Measurements from ENCODE around the gene ZNF791. TPM values are rescaled to one million over a fixed set of nuclear protein-coding genes. Genes with fewer than 3 reads are reported as not detected.
"Not testable (repeated sequence)": the region's sequence is repeated elsewhere in the genome, so short reads cannot be mapped to it uniquely, and the experiment has no call there.

Gene ZNF791
- total RNA-seq (12.3 TPM), polyA plus RNA-seq (ENCODE audit: insufficient read depth in 1 of 8, insufficient read length in 8 of 8, low replicate concordance in 1 of 8) (10 to 100 TPM in 7 of 8 donors, 1 to 10 TPM in 1; 7.5 to 13.6 (median 11.7) TPM)
- long read RNA-seq, donor 1, full-length matches to known transcripts = 3 of 1,159 reads
- long read RNA-seq, donor 1, partial matches to known transcripts = 1,156 of 1,159 reads
- long read RNA-seq, donor 1, other reads (novel, unspliced or antisense) = 0 of 1,159 reads
- long read RNA-seq, donor 2 = 0 reads
- long read RNA-seq, donor 3, full-length matches to known transcripts = 4 of 58 reads
- long read RNA-seq, donor 3, partial matches to known transcripts = 54 of 58 reads
- long read RNA-seq, donor 3, other reads (novel, unspliced or antisense) = 0 of 58 reads
- long read RNA-seq, donor 4 = 0 reads
- long read RNA-seq, donor 5, full-length matches to known transcripts = 6 of 6 reads
- long read RNA-seq, donor 5, partial matches to known transcripts = 0 of 6 reads
- long read RNA-seq, donor 5, other reads (novel, unspliced or antisense) = 0 of 6 reads
- long read RNA-seq, donor 6, full-length matches to known transcripts = 2 of 4,434 reads
- long read RNA-seq, donor 6, partial matches to known transcripts = 4,432 of 4,434 reads
- long read RNA-seq, donor 6, other reads (novel, unspliced or antisense) = 0 of 4,434 reads
- long read RNA-seq, donor 7, full-length matches to known transcripts = 1 of 2,940 reads
- long read RNA-seq, donor 7, partial matches to known transcripts = 2,913 of 2,940 reads
- long read RNA-seq, donor 7, other reads (novel, unspliced or antisense) = 26 of 2,940 reads
- long read RNA-seq, donor 8, full-length matches to known transcripts = 2 of 2,330 reads
- long read RNA-seq, donor 8, partial matches to known transcripts = 2,328 of 2,330 reads
- long read RNA-seq, donor 8, other reads (novel, unspliced or antisense) = 0 of 2,330 reads
- long read RNA-seq, donor 9, full-length matches to known transcripts = 4 of 2,000 reads
- long read RNA-seq, donor 9, partial matches to known transcripts = 1,996 of 2,000 reads
- long read RNA-seq, donor 9, other reads (novel, unspliced or antisense) = 0 of 2,000 reads
- long read RNA-seq, donor 10, full-length matches to known transcripts = 5 of 2,941 reads
- long read RNA-seq, donor 10, partial matches to known transcripts = 2,936 of 2,941 reads
- long read RNA-seq, donor 10, other reads (novel, unspliced or antisense) = 0 of 2,941 reads
- long read RNA-seq, donor 11, full-length matches to known transcripts = 2 of 384 reads
- long read RNA-seq, donor 11, partial matches to known transcripts = 351 of 384 reads
- long read RNA-seq, donor 11, other reads (novel, unspliced or antisense) = 31 of 384 reads

DNA sequence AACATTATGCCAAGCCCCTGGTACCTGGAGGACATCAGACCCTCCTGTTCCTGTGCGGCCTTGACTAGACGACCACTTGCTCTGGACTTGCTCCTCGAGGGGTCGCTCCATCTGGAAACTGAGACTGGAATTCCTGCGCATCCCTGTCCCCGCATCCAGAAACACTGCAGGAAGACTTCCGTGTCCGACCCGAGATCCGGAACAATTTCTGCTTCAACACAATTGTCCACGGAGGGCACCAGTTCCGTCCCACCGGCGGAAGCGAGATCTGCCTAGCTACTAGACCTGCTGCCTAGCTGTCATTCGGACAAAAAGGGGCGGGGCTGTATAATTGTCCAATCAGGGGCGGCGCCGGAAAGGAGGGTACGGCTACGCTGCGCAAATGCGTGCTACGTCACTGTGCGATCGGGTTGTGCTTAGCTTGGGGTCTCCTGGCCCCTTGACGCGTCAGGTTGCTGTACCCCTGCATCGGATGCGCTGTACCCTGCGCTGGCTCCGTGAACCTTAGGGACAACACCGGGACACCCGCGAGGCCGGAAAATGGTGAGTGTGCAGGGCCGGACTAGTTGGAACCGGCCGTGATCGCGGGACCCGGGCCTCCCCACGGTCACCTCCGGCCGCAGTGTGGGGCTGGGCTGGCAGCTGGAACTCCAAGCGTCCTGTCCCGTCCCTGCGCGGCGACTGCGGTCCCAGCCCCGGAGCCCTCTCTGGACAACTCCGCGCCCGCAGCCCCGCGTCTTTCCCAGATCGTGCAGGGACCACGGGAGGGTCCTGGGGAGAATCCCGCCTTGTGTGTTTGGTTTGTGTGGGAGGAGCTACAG lies at the start of gene ZNF791, which contains the start of gene ZNF490:
ZNF791 (plus strand) TSS at position 381 of the 821 bp plus-strand sequence; CDS start at position 541, 160 bp downstream.
ZNF490 (minus strand) TSS at position 274 of the 821 bp plus-strand sequence; CDS start at position 141, 133 bp downstream.
- under 1% methylated on average over 56 of the region's 61 CpGs for WGBS (ENCODE audit: insufficient coverage)
- H3K27ac ChIP-seq (ENCODE audit: low read length) = peak within 1 kb of the TSS; percentile 100
- H3K4me3 ChIP-seq (ENCODE audit: low read length) = peak within 1 kb of the TSS; percentile 100
- H3K27me3 ChIP-seq (ENCODE audit: control insufficient read depth, insufficient read depth, low read length) = no peaks in the 10 kb centered on the region
- peak; percentile 99 for DNase-seq
- peaks cover 34% of the 10 kb centered on the region for H3K36me3 ChIP-seq (ENCODE audit: control insufficient read depth, insufficient read depth, low read length)
- H3K9me3 ChIP-seq (replicated peaks; ENCODE audit: control insufficient read depth, low read depth, low read length) = no peaks in the 10 kb centered on the region
- peaks cover 2% of the 10 kb centered on the region for H3K4me1 ChIP-seq (ENCODE audit: control insufficient read depth, insufficient read depth, low read length)

DNA sequence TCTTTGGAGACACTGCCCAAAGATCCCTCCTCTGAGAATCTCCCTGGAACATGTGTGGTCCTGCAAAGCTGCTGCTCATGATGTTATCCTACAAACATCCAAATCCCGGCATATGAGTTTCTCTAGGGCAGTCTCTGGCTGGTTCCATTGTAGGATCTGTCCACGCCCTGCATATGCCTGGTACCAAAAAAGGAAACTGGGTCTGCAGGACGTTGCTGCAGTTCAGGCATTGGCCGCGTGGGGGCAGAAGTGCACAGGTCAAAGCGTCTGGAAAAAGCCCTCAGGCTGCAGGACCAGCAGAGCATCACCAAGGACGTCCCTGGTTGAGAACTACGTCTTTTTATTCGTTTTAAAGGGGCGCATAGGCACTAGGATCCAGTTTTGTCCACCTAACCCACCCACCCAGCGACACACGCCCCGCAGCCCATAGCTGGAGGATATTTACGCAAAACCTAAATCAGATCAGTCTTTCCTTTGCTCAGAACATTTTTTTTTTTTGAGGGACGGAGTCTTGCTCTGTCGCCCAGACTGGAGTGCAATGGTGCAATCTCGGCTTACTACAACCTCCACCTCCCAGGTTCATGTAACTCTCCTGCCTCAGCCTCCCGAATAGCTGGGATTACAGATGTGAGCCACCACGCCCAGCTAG lies 46.6 kb upstream of the ZNF791 start:
- Histone ChIP-seq H3K27me3 (ENCODE audit: control insufficient read depth, insufficient read depth, low read length) (no peaks in the 10 kb centered on the region), H3K36me3 (ENCODE audit: control insufficient read depth, insufficient read depth, low read length) (no peaks in the 10 kb centered on the region), H3K4me1 (ENCODE audit: control insufficient read depth, insufficient read depth, low read length) (no peaks in the 10 kb centered on the region), H3K27ac (ENCODE audit: low read length) (no peak overlapping the region), H3K9me3 (replicated peaks; ENCODE audit: control insufficient read depth, low read depth, low read length) (no peaks in the 10 kb centered on the region), H3K4me3 (ENCODE audit: low read length) (no peak overlapping the region)
- peak; percentile 83 for DNase-seq
- 19% methylated on average over 16 of the region's 19 CpGs for WGBS (ENCODE audit: insufficient coverage)

DNA sequence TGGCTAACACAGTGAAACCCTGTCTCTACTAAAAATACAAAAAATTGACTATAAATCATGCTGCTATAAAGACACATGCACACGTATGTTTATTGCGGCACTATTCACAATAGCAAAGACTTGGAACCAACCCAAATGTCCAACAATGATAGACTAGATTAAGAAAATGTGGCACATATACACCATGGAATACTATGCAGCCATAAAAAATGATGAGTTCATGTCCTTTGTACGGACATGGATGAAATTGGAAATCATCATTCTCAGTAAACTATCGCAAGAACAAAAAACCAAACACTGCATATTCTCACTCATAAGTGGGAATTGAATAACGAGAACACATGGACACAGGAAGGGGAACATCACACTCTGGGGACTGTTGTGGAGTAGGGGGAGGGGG lies 44.3 kb upstream of the ZNF791 start:
- not testable (repeated sequence) for H3K27ac ChIP-seq (ENCODE audit: low read length); DNase-seq; H3K4me3 ChIP-seq (ENCODE audit: low read length); H3K36me3 ChIP-seq (ENCODE audit: control insufficient read depth, insufficient read depth, low read length); H3K9me3 ChIP-seq (replicated peaks; ENCODE audit: control insufficient read depth, low read depth, low read length); H3K27me3 ChIP-seq (ENCODE audit: control insufficient read depth, insufficient read depth, low read length); H3K4me1 ChIP-seq (ENCODE audit: control insufficient read depth, insufficient read depth, low read length)
- no CpG with 5 or more reads among the region's 5 CpGs for WGBS (ENCODE audit: insufficient coverage)

DNA sequence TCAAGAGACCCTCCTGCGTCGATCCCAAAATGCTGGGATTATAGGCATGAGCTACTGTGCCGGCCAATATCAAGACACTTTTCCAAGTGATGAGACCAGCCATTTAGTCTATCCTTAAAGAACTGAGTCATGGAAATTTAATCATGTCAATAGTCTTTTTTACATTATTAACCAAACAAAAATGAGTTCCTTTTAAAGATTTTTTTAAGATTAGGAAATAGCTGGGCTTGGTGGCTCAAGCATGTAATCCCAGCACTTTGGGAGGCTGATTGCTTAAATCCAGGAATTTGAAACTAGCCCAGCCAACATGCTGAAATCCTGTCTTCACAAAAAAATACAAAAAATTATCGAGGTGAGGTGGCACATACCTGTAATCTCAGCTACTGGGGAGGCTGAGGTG lies 42.8 kb upstream of the ZNF791 start:
- Histone ChIP-seq H3K36me3 (ENCODE audit: control insufficient read depth, insufficient read depth, low read length) (no peaks in the 10 kb centered on the region), H3K4me3 (ENCODE audit: low read length) (no peak overlapping the region), H3K27me3 (ENCODE audit: control insufficient read depth, insufficient read depth, low read length) (no peaks in the 10 kb centered on the region), H3K27ac (ENCODE audit: low read length) (no peak overlapping the region), H3K9me3 (replicated peaks; ENCODE audit: control insufficient read depth, low read depth, low read length) (no peaks in the 10 kb centered on the region), H3K4me1 (ENCODE audit: control insufficient read depth, insufficient read depth, low read length) (no peaks in the 10 kb centered on the region)
- WGBS (ENCODE audit: insufficient coverage) = 96% methylated on average over 3 of the region's 4 CpGs
- DNase-seq = no peak

DNA sequence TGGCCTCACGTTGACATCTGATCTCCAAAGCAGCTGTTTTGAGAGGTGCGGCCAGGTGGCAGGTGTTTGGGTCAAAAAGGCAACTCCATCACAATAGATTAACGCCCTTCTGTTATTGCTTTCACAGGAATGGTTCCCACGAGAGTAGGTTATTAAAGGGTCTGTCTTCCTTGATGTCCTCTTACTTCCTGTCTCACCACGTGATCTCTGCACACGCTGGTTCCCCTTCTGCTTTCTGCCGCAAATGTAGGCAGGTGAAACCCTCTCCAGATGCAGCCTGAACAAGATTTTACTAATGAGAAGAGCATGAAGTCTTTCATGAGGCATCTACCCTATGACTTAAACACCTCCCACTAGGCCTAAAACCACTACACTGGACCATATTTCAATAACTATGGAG lies 36.7 kb upstream of the ZNF791 start:
- Histone ChIP-seq H3K27ac (ENCODE audit: low read length) (no peak overlapping the region), H3K4me1 (ENCODE audit: control insufficient read depth, insufficient read depth, low read length) (no peaks in the 10 kb centered on the region), H3K36me3 (ENCODE audit: control insufficient read depth, insufficient read depth, low read length) (peaks cover 12% of the 10 kb centered on the region), H3K9me3 (replicated peaks; ENCODE audit: control insufficient read depth, low read depth, low read length) (no peaks in the 10 kb centered on the region), H3K27me3 (ENCODE audit: control insufficient read depth, insufficient read depth, low read length) (no peaks in the 10 kb centered on the region), H3K4me3 (ENCODE audit: low read length) (no peak overlapping the region)
- DNase-seq = no peak
- WGBS (ENCODE audit: insufficient coverage) = 13% methylated on average over 2 of the region's 7 CpGs

DNA sequence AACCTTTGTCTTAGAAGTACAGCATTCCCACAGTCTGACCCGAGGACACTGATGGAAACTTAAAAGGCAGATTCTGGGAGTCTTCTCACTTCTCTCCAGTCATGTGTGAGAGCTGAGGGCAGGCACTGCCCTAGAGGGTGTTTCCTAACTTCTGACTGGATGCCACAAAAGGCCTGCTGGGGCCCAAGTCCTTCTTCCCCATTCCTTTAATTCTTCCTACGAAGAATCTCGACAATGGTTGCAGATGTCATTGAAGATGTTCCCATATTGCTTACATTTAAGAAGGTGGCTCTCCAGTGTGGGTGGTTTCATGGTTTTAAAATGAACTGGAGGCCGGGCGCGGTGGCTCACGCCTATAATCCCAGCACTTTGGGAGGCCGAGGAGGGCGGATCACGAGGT lies 32.1 kb upstream of the ZNF791 start:
- no peaks in the 10 kb centered on the region for H3K27me3 ChIP-seq (ENCODE audit: control insufficient read depth, insufficient read depth, low read length)
- H3K4me1 ChIP-seq (ENCODE audit: control insufficient read depth, insufficient read depth, low read length) = no peaks in the 10 kb centered on the region
- no peak overlapping the region for H3K4me3 ChIP-seq (ENCODE audit: low read length)
- DNase-seq = no peak
- peaks cover 20% of the 10 kb centered on the region for H3K9me3 ChIP-seq (replicated peaks; ENCODE audit: control insufficient read depth, low read depth, low read length)
- H3K36me3 ChIP-seq (ENCODE audit: control insufficient read depth, insufficient read depth, low read length) = peaks cover 40% of the 10 kb centered on the region
- WGBS (ENCODE audit: insufficient coverage) = no CpG with 5 or more reads among the region's 10 CpGs
- H3K27ac ChIP-seq (ENCODE audit: low read length) = no peak overlapping the region

DNA sequence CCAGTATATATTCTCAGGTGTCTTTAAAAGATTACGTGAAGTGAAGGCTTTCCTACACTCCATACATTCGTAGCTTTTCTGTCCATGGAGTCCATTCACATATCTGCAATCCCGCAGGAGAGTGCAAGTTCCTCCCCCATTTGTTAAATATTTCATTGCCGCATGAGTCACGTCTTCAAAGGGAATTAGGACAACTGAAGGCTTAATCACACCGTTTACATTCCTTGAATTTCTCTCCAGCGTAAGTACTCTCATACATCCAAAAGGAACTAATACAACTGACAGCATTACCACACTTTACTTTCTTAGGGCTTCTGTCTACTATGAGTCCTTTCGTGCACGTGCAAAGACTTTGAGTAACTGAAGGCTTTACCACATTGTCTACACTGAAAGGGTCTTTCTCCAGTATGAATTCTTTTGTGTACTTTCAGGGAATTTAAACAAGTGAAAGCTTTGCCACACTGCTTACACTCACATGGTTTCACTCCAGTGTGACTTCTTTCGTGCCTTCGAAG lies 30.5 kb upstream of the ZNF791 start:
- peaks cover 40% of the 10 kb centered on the region for H3K36me3 ChIP-seq (ENCODE audit: control insufficient read depth, insufficient read depth, low read length)
- no peaks in the 10 kb centered on the region for H3K27me3 ChIP-seq (ENCODE audit: control insufficient read depth, insufficient read depth, low read length)
- H3K4me3 ChIP-seq (ENCODE audit: low read length) = no peak overlapping the region
- peaks cover 20% of the 10 kb centered on the region for H3K9me3 ChIP-seq (replicated peaks; ENCODE audit: control insufficient read depth, low read depth, low read length)
- no peaks in the 10 kb centered on the region for H3K4me1 ChIP-seq (ENCODE audit: control insufficient read depth, insufficient read depth, low read length)
- 93% methylated on average over 6 of the region's 11 CpGs for WGBS (ENCODE audit: insufficient coverage)
- DNase-seq = no peak
- no peak overlapping the region for H3K27ac ChIP-seq (ENCODE audit: low read length)

DNA sequence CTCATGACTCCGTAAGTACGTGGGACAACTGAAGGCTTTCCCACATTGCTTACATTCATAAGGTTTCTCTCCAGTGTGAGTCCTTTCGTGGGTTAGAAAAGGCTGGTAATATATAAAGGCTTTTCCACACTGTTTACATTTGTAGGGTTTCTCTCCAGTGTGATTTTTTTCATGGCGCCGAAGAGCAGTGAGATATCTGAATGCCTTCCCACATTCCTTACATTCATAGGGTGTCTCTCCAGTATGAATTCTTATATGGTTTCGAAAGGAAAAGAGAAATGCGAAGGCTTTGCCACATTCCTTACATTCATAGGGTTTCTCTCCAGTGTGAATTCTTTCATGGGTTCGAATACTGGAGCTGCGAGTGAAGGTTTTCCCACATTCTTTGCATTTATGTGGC lies 29.6 kb upstream of the ZNF791 start:
- WGBS (ENCODE audit: insufficient coverage) = no CpG with 5 or more reads among the region's 9 CpGs
- DNase-seq = no peak
- H3K9me3 ChIP-seq (replicated peaks; ENCODE audit: control insufficient read depth, low read depth, low read length) = peaks cover 20% of the 10 kb centered on the region
- peaks cover 40% of the 10 kb centered on the region for H3K36me3 ChIP-seq (ENCODE audit: control insufficient read depth, insufficient read depth, low read length)
- H3K4me3 ChIP-seq (ENCODE audit: low read length) = no peak overlapping the region
- no peaks in the 10 kb centered on the region for H3K4me1 ChIP-seq (ENCODE audit: control insufficient read depth, insufficient read depth, low read length)
- H3K27me3 ChIP-seq (ENCODE audit: control insufficient read depth, insufficient read depth, low read length) = no peaks in the 10 kb centered on the region
- no peak overlapping the region for H3K27ac ChIP-seq (ENCODE audit: low read length)

Data from muscle of leg (tissue), 16 donors.